HG02981 (cell line): ENCODE data around the gene CREB5.
"Not testable (repeated sequence)": the region's sequence is repeated elsewhere in the genome, so short reads cannot be mapped to it uniquely, and the experiment has no call there.

Experiments used
- ATAC-seq: cut with Tn5 transposase; IDR thresholded peaks from one replicate; pipeline ENCODE4 v1.9.1; 2021; ENCODE audit warnings: mild to moderate bottlenecking, moderate library complexity; ENCODE audit not compliant: unreplicated experiment

Gene CREB5

DNA sequence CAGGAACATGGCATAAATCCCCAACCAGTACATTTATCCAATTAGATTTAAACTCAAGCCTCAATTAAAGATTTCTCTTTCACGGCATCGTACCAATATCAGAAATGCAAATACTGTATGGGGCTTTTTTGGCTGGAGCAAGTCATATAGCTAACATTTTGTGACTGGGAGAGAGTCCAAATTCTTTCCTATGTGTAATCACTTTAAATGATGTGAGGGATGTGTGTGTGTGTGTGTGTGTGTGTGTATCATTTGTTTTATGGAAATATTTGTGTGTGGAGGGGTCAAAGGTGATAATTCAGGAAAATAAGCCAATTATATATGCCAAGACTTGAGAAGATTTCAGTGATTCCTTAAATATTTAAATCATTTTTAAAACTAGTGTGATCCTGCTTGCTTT lies 349.2 kb downstream of the CREB5 start:
- no peak for ATAC-seq

DNA sequence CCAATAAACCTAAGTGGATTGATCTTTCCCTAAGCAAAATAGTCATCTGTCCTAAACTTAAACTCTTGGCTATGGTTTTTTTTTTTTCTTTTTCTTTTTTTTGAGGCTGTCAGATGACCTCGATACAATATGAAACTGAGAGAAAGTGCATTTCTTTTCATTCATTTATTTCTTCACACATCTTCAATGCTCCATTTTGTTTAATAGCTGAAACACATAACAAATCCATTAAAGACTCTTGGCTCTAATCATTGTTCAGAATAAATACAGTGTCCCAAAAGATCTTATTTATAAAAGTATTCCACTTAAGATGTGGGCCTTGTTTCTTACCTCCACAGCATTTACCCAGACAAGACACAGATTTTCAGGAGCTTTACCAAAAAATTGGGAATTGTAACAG lies 350.3 kb downstream of the CREB5 start:
- ATAC-seq = no peak

- ATAC-seq = no peak
Measured at GRCh38 chr7:28766359-28766758, 354.0 kb downstream of the CREB5 start.

- ATAC-seq = no peak
Measured at GRCh38 chr7:28767356-28767755, 355.0 kb downstream of the CREB5 start.

- ATAC-seq = no peak
Measured at GRCh38 chr7:28768577-28769147, 356.3 kb downstream of the CREB5 start.

DNA sequence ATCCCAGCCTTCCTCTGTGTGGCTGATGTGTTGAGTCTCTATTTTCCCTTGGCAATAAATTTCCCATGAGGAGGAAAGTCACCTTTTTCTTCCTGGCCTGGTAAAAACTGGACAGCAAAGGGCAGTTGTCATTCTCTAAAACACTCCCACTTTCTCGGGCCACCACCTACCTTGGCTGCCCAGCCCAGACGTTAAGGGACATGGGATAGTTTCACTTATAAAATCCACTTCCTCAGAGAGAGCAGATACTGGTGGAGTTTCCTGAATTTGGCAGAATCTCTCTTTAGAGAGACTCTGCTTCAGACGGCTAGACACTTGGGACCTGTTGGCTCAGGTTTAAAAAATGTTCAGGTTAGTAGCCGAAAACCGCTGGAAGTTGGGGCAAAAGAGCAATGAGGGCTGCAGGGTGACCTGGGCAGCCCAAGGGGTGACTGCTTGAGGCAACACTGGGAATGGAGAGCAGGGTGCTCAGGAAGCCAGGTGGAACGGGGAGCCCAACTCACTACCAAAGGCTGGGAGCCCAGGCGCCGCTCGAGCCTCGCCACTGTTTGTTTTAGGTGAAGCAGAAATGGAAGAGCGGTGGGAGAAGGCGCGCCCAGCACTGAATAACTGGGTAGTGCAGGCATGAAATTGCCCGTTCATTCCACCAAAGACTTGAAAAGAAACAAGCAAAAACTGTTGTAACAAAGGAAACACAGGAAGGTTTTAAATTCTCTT lies 359.7 kb downstream of the CREB5 start:
- no peak for ATAC-seq

GRCh38 chr7:28773423-28774145 lies 361.3 kb downstream of the CREB5 start:
- ATAC-seq = no peak

GRCh38 chr7:28774261-28774988 lies 362.1 kb downstream of the CREB5 start:
- ATAC-seq = no peak

GRCh38 chr7:28776463-28777157 lies 364.3 kb downstream of the CREB5 start:
- ATAC-seq = no peak

DNA sequence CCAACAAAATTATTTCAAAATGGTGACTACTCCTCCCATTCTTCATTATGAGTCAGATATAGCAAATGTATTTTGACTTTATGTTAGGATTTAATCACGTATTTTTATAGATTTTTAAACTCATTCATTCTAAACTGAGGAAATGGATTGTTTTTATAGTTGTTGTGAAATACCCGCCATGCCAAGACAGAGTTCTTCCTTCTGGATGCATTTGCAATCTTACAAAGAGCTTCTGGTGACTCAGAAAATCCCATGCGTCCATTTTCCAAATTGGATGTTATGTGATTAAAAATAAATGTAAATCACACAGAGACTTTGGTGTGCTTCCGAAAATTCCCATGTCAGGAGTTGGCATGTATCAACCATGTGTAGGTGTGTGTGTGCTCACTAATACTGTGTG lies 366.5 kb downstream of the CREB5 start:
- ATAC-seq = no peak

DNA sequence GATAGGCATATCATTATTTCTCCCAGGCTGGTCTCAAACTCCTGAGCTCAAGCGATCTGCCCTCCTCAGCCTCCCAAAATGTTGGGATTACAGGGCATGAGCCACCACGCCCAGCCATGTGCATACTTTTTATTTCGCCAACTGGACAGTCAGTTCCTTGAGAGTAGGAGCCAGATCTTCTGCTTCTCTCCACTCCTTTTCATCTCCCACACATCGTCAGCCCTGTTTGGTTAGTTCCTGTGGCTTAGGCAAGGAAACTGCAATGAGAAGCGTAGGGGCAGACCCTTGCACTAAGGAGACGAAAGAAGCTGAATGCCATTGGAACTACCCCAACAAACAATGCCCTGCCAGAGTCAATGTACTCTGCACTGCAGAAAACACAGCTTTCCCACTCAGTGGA lies 367.6 kb downstream of the CREB5 start:
- ATAC-seq = no peak

GRCh38 chr7:28782362-28782761 lies 370.0 kb downstream of the CREB5 start:
- no peak for ATAC-seq

DNA sequence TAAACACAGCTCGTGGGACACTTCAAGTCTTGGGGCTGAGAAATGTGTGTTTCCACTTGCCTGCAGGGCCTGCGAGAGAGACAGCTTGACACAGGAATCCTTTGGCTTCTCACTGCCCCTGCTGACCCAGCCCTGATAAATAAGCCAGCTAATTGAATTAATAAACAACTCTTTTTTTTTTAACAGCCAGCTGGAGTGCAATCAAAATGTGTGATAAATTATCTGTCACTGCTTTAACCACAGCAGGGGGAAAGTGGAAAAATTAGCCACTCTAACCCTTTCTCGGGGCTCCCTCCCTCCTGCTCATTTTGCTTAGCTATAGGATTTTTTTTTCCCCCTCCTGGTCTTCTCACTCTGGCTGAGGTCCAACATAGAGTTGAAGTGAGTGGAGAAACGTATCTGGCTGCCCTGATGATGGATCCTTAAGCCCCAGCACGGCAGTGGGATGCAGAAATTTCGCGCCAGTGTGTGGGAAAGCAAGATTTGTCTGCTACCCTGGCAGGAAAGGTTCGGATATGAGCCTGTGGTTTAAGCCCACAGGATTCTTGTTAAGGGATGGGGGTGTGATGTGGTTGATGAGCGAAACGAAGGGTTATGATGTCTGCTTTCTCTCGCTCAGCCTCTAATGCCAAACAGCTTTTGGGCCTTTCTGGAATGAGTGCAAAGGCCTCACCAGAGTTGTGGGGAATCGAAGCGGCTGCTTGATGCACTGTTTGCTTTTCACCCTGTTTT lies 372.0 kb downstream of the CREB5 start:
- ATAC-seq = no peak

DNA sequence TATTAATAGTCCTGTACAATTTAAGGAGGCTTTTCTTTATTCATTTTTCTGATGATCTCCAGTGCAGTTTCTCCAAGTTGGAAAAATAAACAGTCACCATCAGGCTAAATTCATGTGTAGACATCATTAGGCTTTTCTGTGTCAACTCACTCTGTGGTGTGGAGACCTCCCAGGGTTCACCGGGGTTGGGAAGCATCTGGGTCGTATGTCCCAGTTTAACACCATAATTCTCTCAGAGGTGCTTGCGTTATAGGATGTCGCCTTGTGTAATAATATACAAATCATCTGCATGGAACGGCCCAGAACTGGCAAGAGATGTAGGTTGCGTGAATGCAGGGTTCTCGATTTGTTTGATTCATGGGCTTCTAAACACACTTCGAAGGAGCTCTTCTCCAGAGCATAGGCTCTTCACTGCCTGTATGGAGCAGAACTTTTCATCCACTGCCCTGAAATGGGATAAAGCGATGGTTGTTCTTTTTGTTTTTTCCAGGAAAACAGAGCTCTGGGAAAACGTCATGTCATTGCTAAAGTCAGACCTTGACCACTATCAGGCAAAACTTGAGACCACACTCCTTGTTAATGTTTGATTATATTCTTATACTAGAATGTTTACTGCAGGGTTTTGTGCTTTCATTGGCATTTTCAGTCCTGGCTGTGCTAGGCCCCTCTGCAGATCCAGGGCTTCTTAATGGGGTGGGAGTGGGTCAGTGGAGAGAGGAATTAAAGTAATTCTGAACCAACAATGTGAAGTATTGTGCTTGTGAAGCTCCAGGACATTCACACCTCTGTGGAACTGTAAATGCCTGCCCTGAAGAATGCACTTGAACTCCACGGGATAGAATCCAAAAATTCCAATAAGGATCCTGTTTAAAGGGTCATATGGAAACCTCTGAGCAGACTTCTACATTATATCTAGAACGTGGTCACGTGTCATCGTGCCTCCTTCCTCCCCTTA lies 373.0 kb downstream of the CREB5 start:
- ATAC-seq = no peak

DNA sequence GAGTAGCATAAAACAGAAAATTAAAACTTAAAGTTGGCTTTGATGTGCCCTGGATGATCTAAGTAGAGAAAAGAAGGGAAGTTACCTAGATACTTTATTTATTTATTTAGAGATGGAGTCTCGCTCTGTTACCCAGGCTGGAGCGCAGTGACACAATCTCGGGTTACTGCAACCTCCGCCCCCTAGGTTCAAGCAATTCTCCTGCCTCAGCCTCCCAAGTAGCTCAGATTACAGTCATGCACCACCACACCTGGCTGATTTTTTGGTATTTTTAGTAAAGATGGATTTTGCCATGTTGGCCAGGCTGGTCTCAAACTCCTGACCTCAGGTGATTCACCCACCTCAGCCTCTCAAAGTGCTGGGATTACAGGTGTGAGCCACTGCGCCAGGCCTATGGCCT lies 373.8 kb downstream of the CREB5 start:
- ATAC-seq = not testable (repeated sequence)

DNA sequence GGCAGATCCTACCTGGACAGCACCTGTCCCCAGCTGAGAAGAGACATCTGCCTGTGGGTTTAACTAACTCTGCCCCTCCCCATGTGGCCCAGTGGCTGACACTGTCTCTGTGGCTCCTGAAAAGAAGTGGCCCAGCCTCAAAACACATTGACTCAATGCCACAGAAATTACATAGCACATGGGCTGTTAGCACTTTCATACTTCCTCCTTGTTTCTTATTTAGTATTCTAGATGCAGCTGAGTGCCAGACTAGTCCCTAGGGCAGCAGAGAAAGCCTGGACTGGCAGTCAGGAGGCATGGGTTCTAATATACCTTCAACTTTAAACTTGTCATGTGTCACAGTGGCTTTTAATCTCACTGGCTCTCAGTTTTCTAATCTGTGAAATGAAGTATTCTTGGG lies 374.8 kb downstream of the CREB5 start:
- ATAC-seq = no peak

DNA sequence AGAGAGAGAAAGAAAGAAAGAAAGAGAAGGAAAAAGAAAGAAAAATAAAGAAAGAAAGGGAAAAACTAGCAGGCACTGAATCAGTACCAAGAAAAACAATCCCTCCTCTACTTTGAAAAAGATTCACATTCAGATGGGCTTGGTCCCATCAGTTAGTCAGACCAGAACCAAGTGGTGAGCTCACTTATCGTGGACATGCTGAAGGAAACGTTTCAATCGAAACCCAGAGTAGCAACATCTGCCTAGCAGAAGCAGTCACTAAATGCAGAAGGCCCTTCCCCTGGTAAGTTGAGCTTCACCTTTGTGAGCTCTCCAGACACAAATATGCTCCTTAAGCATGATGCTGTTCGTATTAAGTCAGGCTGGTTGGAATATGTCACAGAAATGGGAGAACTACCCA lies 378.1 kb downstream of the CREB5 start:
- ATAC-seq = no peak

DNA sequence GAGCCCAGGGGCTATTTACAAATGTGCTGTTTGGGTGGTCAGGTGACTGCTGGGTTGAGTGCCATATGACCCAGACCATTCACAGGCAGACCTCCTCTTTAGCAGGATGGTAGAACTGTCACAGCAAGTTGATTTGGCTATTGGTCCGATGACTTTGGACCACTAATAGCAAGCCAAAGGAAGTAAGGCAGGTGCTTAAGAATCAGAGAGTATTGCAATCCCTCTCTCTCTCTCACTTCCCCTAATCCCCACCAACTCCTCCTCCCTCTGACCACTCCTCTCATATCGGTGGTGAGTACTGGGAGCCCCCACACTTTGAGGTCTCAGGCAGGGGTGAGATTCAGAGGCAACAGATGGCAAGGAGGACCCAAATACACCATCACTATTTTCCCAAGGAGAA lies 380.5 kb downstream of the CREB5 start:
- ATAC-seq = peak; percentile 63

DNA sequence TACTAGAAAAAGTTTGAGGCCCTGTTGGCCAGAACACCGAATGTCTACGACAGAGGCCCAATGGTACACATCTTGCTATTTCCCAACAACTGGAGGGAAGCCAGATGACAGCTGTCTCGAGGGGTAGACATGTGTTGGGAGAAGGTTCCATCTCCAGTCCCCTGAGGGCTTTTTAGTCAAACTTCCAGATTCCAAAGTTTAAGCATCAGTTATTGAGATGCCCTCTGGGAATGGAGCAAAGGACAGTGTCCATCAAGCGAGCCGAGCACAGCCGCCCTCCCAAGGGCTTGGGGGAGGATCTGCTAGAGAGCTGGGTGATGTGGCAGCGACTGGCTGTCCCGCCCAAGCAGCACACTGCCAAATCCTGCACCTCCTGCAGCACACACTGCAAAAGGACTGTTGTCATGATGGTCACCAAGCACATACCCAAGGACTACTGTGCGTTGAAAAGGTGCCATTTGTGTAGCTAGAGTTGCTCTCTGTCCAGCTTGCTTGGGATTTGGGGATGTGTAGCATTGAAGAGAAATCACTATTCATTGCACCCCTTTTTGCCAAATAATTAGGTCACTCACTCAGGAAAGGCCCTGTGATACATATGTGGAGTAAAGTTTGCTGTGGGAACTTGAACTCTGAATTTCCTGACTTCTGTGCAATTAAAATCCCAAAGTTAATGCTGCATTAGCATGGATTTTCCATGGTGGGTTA lies 381.2 kb downstream of the CREB5 start:
- ATAC-seq = no peak
